Natural killer cell (primary cell): ENCODE measurements around the gene HLA-G. TPM values are rescaled to one million over a fixed set of nuclear protein-coding genes. Genes with fewer than 3 reads are reported as not detected.

Experiments
- ATAC-seq, 3 donors: fragments of 150-1000 bp in 2 of 3; fragments of 200-7000 bp in 1 of 3; cut with Tn5 transposase; 1 replicate in 1 of 3; 2 replicates in 2 of 3; pipeline ENCODE4 v1.10.0; 2021; ENCODE audit warnings: mild to moderate bottlenecking in 2 of 3, moderate library complexity in 2 of 3
- DNase-seq, 2 donors: peaks; one replicate each; pipeline versions ENCODE4 v3.0.0 to v3.0.0-alpha.2; 2013 to 2021; ENCODE audit warnings: mixed read lengths in 1 of 2
- H3K27ac ChIP-seq: one replicate; pipeline ENCODE4 v1.5.1; 2013; ENCODE audit warnings: mild to moderate bottlenecking, low read length
- H3K27me3 ChIP-seq: one replicate; pipeline ENCODE4 v1.6.1; 2013; ENCODE audit warnings: low read length; ENCODE audit not compliant: control insufficient read depth, insufficient read depth
- H3K36me3 ChIP-seq: one replicate; pipeline ENCODE4 v1.6.1; 2013; ENCODE audit warnings: low read length; ENCODE audit not compliant: control insufficient read depth, insufficient read depth
- H3K4me1 ChIP-seq: one replicate; pipeline ENCODE4 v1.6.1; 2013; ENCODE audit warnings: low read length; ENCODE audit not compliant: control insufficient read depth, insufficient read depth
- H3K4me3 ChIP-seq: one replicate; pipeline ENCODE4 v1.5.1; 2013; ENCODE audit warnings: low read length
- H3K9me3 ChIP-seq: one replicate; pipeline ENCODE4 v1.6.1; 2013; ENCODE audit warnings: low read length; ENCODE audit not compliant: control insufficient read depth, insufficient read depth
- H3K27ac Mint-ChIP-seq, 2 donors: one replicate each; pipeline ENCODE4 v1.8.0; 2022; ENCODE audit warnings: mild to moderate bottlenecking in 2 of 2, mixed read lengths in 2 of 2, moderate library complexity in 1 of 2
- H3K27me3 Mint-ChIP-seq, 2 donors: one replicate each; pipeline ENCODE4 v1.8.0; 2022; ENCODE audit warnings: low read depth in 2 of 2, mixed read lengths in 2 of 2
- H3K36me3 Mint-ChIP-seq: one replicate; pipeline ENCODE4 v1.8.0; 2022; ENCODE audit warnings: mixed read lengths
- H3K4me1 Mint-ChIP-seq, 2 donors: one replicate each; pipeline ENCODE4 v1.8.0; 2022; ENCODE audit warnings: mixed read lengths in 2 of 2
- H3K4me3 Mint-ChIP-seq: one replicate; pipeline ENCODE4 v1.8.0; 2022; ENCODE audit warnings: mild to moderate bottlenecking, moderate library complexity, mixed read lengths
- H3K9me3 Mint-ChIP-seq, 2 donors: one replicate each; pipeline ENCODE4 v1.8.0; 2022; ENCODE audit warnings: mixed read lengths in 2 of 2
- CTCF ChIP-seq: fragments of 200-600 bp; IDR thresholded peaks from one replicate; pipeline ENCODE4 v1.8.0; 2022; ENCODE audit warnings: antibody characterized with exemption
- WGBS: methylation state at CpG from one replicate; pipeline ENCODE4 v1.1.7; 2013; ENCODE audit warnings: missing lambda C conversion rate; ENCODE audit not compliant: insufficient coverage; 5-methylcytosine and 5-hydroxymethylcytosine counted together
- intact Hi-C: fragments of 100-400 bp; cut with micrococcal nuclease; formaldehyde crosslinking; loops from one replicate; pipeline ENCODE4 v1.14.2; 2022
- total RNA-seq, 4 donors: library from RNA; stranded (reverse); fragments of 120-200 nt in 1 of 4; gene quantifications; one replicate each; pipeline versions ENCODE4 v1.2.3 to v1.2.4, GENCODE V29; 2013 to 2022

Gene HLA-G
- total RNA-seq, 3 donors from 2014 or later (not counting 1 experiment from before 2014, with no cell fraction given), result 1.6 to 7.7 (median 4.0) TPM

GRCh38 chr6:29834564-29835436 is 7.2 kb downstream of the HLA-G start:
- DNase-seq, result peak; percentile 60 to 72
- Histone ChIP-seq H3K4me1 (no peaks in the 10 kb centered on the region), H3K27me3 (peaks cover 19% of the 10 kb centered on the region), H3K27ac (no peak overlapping the region), H3K4me3 (no peak overlapping the region), H3K9me3 (no peaks in the 10 kb centered on the region), H3K36me3 (no peaks in the 10 kb centered on the region)
- no peak overlapping the region for H3K27ac Mint-ChIP-seq
- intact Hi-C loops, result loop anchor here (1.0 kb wide), 3 partner anchors 96 to 185 kb away; no protein-coding TSS in a partner anchor
- 22% methylated on average over 16 of the region's 16 CpGs for WGBS
- peak; percentile 65 to 76 (median 72) for ATAC-seq
- no peaks in the 10 kb centered on the region for H3K36me3 Mint-ChIP-seq
- H3K9me3 Mint-ChIP-seq, result no peaks in the 10 kb centered on the region
- no peak overlapping the region for H3K4me3 Mint-ChIP-seq
- H3K27me3 Mint-ChIP-seq, result peaks cover 60 to 77% of the 10 kb centered on the region in 2 donors
- peaks cover 0 to 6% of the 10 kb centered on the region in 2 donors for H3K4me1 Mint-ChIP-seq
- peak; percentile 87 for TF ChIP-seq CTCF

GRCh38 chr6:29839917-29840316 is 12.3 kb downstream of the HLA-G start:
- no peaks in the 10 kb centered on the region for H3K4me1 ChIP-seq
- Mint-ChIP-seq H3K27ac (no peak overlapping the region), H3K36me3 (peaks cover 5% of the 10 kb centered on the region), H3K9me3 (no peaks in the 10 kb centered on the region), H3K4me3 (no peak overlapping the region), H3K4me1 (peaks cover 0 to 4% of the 10 kb centered on the region in 2 donors), H3K27me3 (peaks cover 46 to 59% of the 10 kb centered on the region in 2 donors)
- ATAC-seq, result no peak
- WGBS, result 77% methylated on average over 1 of the region's 1 CpG
- H3K27me3 ChIP-seq, result peaks cover 25% of the 10 kb centered on the region
- no peaks in the 10 kb centered on the region for H3K36me3 ChIP-seq
- H3K27ac ChIP-seq, result no peak overlapping the region
- no peak for TF ChIP-seq CTCF
- no peaks in the 10 kb centered on the region for H3K9me3 ChIP-seq
- DNase-seq, result no peak
- intact Hi-C loops, result no loop called here
- H3K4me3 ChIP-seq, result no peak overlapping the region

GRCh38 chr6:29841030-29841429 is 13.4 kb downstream of the HLA-G start:
- H3K9me3 Mint-ChIP-seq, result no peaks in the 10 kb centered on the region
- intact Hi-C loops, result no loop called here
- Histone ChIP-seq H3K36me3 (no peaks in the 10 kb centered on the region), H3K27ac (no peak overlapping the region), H3K27me3 (peaks cover 18% of the 10 kb centered on the region), H3K4me1 (no peaks in the 10 kb centered on the region), H3K4me3 (no peak overlapping the region), H3K9me3 (no peaks in the 10 kb centered on the region)
- DNase-seq (no peak), ATAC-seq (no peak)
- peaks cover 45 to 62% of the 10 kb centered on the region in 2 donors for H3K27me3 Mint-ChIP-seq
- TF ChIP-seq CTCF, result no peak
- no peak overlapping the region for H3K4me3 Mint-ChIP-seq
- H3K27ac Mint-ChIP-seq, result no peak overlapping the region
- peaks cover 5% of the 10 kb centered on the region for H3K36me3 Mint-ChIP-seq
- no peaks in the 10 kb centered on the region for H3K4me1 Mint-ChIP-seq
